HG02798 (cell line): ENCODE data around the gene STYK1.
"Not testable (repeated sequence)": the region's sequence is repeated elsewhere in the genome, so short reads cannot be mapped to it uniquely, and the experiment has no call there.

Experiments used
- ATAC-seq: cut with Tn5 transposase; IDR thresholded peaks from one replicate; pipeline ENCODE4 v1.9.1; 2021; ENCODE audit warnings: mild to moderate bottlenecking; ENCODE audit not compliant: unreplicated experiment, poor library complexity

STYK1 gene

GRCh38 chr12:10582133-10582532, 91.7 kb downstream of the STYK1 start:
- ATAC-seq = not testable (repeated sequence)

- ATAC-seq = no peak
These were observed 99.5 kb downstream of the STYK1 start for GRCh38 chr12:10574307-10574706.

- not testable (repeated sequence) for ATAC-seq
These were observed 101.8 kb downstream of the STYK1 start for GRCh38 chr12:10572021-10572490.

DNA sequence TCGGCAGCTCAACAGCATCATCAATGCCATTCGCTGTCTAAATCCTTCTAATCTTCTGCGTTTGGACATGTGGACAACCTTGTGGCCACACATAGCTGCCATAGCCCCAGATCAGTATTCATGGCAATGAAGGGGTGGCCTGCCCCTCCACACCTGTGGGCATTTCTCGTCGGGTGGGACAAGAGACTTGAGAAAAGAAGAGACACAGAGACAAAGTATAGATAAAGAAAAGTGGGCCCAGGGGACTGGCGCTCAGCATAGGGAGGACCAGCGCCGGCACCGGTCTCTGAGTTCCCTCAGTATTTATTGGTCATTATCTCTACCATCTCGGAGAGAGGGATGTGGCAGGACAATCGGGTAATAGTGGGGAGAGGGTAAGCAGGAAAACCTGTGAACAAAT, 102.7 kb downstream of the STYK1 start:
- ATAC-seq = no peak
